Ramos (cell line): Measurements from ENCODE around the gene EDNRA.

Source experiments
- in situ Hi-C: fragments of 300-500 bp; cut with MboI; formaldehyde crosslinking; loops from one replicate; pipeline ENCODE4 v1.14.3; 2022; ENCODE audit warnings: low sequenced_read_pairs; ENCODE audit not compliant: unreplicated experiment

EDNRA gene

DNA sequence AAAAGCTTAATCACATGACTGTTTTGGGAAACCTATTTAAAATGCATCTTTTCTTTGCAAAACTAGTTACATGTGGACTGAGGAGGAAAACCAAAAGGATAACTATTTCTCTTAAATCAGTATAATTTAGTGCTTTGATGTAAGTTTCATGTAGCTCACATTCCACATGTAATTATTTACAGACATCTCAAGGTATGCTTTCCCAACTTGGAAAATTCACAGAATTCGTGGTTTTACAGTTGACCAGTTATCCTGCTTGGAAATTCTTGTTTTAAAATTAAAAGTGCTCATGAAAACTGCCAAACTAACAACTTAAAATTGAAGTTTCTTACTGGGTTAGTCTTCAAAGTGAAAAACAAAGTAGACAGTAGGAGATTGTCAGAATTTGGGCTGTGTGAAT is 52.4 kb downstream of the EDNRA start:
- in situ Hi-C loops, result loop anchor here (25.0 kb wide), 1 partner anchor 329 kb away; no protein-coding TSS in a partner anchor

DNA sequence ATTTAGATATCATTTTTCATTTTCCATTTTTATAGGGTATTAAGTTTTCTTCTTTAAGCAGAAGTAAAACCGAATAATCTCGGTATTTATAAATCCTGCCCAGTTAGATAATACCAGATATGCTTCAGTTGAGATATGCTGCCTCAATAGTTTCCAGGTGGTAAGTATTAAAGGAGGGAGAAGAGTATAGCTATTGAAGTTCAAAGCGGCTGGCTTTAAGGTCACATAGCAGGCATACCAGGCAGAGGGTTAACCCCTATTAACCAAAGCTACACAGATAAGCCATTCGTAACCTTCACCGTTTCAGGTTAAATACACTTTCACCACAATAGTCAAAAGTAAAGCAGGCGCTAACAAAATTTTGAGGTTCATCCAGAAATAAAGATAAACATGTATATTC is 54.2 kb downstream of the EDNRA start:
- in situ Hi-C loops, result loop anchor here (25.0 kb wide), 1 partner anchor 327 kb away; no protein-coding TSS in a partner anchor

DNA sequence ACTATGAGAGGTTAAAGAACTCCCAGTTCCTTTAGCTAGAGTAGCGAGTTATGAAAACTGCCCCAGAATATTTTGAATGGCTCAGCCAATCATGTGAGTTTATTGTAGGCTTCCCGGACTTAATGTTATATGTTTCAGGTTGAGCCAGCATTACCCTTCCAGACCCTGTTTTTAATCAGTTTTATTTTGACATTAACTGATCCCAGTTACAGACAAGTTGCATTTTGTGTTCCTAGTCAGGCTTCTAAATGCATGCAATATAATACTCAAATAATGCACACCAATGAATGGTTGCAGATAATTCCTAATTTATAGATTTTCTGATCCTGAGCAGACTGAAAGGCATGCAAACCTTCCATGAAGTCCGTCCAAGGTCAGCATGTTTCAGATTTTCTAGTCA is 57.8 kb downstream of the EDNRA start:
- in situ Hi-C loops, result loop anchor here (25.0 kb wide), 1 partner anchor 324 kb away; no protein-coding TSS in a partner anchor

DNA sequence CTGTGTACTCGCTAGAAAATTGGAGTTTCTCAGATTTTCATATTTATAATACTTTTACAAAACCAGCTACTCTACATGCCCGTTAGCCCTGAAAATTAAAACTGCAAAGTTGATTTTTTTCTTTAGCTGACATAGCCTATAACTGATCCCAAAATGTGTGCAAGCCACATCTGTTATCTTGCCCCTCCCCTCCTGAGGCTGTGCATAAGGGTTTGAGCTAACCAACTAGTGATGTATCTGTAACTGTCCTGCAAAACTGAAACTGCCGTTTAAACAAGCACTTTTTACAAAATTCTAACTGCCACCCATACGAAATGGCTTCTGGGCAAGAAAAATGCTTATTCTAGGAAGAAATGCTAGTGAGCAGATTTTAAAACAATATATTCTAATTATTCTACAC is 59.1 kb downstream of the EDNRA start:
- in situ Hi-C loops, result loop anchor here (25.0 kb wide), 1 partner anchor 322 kb away; no protein-coding TSS in a partner anchor

DNA sequence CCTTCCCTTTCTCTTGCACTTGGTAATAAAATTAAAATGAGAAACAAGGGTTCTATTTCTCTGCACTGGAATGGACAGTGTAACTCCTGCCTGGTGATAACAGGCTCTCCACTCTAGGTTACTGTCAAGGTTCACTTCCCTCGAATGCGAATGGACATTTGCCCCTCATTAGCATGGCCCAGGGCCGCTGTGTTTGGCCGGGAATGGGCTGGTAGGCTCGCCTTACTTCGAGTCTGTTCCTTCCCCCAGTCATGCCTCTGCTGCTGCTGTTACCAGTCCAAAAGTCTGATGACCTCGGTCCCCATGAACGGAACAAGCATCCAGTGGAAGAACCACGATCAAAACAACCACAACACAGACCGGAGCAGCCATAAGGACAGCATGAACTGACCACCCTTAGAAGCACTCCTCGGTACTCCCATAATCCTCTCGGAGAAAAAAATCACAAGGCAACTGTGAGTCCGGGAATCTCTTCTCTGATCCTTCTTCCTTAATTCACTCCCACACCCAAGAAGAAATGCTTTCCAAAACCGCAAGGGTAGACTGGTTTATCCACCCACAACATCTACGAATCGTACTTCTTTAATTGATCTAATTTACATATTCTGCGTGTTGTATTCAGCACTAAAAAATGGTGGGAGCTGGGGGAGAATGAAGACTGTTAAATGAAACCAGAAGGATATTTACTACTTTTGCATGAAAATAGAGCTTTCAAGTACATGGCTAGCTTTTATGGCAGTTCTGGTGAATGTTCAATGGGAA is 61.5 kb downstream of the EDNRA start:
- in situ Hi-C loops, result loop anchor here (25.0 kb wide), 1 partner anchor 320 kb away; no protein-coding TSS in a partner anchor

DNA sequence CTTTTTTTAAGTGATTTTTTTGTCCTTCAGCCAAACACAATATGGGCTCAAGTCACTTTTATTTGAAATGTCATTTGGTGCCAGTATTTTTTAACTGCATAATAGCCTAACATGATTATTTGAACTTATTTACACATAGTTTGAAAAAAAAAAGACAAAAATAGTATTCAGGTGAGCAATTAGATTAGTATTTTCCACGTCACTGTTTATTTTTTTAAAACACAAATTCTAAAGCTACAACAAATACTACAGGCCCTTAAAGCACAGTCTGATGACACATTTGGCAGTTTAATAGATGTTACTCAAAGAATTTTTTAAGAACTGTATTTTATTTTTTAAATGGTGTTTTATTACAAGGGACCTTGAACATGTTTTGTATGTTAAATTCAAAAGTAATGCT is 62.1 kb downstream of the EDNRA start:
- in situ Hi-C loops, result loop anchor here (25.0 kb wide), 1 partner anchor 319 kb away; no protein-coding TSS in a partner anchor

DNA sequence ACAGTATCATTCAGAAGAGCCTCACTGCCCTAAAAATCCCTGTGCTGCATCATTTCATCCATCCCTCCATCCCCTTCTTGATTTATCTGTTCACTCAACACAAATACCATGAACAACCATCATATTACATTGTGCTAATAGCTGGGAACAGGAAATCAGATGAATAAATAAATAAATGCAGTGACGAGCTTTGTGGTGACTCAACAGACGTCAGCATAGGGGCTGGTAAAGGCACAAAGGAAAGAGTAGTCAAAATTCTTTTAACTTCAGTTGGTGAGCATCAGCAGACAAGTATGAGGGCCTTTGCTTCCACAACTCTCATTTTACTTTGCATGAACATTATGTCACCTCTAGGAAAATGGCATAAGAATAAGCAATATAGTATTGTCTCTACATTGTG is 65.5 kb downstream of the EDNRA start:
- in situ Hi-C loops, result loop anchor here (25.0 kb wide), 1 partner anchor 316 kb away; no protein-coding TSS in a partner anchor

DNA sequence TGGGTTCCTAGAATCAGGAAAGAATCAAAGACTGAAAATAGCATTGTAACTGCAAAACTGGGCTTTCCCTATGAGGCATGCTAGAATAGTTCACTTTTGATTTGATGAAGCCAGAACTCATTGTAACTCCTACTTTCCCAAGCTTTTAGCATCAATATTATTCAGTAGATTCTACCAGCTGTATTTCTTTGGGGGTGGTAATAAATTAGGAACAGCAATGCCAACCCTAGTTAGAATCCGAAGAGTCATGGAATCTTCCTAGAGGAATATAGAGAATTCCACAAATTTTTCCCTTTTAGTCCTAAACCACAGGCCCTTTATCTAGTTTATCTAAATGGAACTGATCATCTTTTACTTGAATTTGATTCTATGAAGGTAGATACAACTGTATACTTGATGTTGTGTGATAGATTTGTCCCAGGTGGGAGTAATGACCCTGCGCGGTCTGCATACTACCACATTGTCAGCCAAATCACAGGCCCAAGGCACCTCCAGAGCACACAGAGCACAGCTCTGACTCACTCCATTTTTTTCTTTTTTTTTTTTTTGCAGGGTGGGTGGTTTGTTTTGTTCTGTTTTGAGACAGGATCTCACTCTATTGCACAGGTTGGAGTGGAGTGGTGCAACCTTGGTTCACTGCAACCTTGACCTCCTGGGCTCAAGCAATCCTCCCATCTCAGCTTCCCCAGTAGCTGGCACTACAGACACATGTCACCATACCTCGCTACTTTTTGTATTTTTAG is 66.6 kb downstream of the EDNRA start:
- in situ Hi-C loops, result loop anchor here (25.0 kb wide), 1 partner anchor 315 kb away; no protein-coding TSS in a partner anchor

DNA sequence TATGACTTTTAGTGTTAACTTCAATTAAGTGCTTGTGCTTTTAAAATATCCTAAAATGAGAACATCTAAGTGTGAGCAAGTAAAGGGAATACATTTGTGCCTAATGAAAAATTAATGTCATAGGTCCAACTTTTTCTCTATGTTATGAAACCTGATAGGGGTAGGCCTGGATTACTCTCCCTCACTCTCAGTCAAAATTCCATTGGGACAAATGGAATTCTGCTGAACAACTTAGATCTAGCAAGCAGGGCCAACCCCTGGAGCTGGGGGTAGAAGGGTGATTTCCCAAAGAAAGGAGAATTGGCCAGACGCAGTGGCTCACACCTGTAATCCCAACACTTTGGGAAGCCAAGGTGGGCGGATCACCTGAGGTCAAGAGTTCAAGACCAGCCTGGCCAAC is 67.4 kb downstream of the EDNRA start:
- in situ Hi-C loops, result loop anchor here (25.0 kb wide), 1 partner anchor 314 kb away; no protein-coding TSS in a partner anchor

DNA sequence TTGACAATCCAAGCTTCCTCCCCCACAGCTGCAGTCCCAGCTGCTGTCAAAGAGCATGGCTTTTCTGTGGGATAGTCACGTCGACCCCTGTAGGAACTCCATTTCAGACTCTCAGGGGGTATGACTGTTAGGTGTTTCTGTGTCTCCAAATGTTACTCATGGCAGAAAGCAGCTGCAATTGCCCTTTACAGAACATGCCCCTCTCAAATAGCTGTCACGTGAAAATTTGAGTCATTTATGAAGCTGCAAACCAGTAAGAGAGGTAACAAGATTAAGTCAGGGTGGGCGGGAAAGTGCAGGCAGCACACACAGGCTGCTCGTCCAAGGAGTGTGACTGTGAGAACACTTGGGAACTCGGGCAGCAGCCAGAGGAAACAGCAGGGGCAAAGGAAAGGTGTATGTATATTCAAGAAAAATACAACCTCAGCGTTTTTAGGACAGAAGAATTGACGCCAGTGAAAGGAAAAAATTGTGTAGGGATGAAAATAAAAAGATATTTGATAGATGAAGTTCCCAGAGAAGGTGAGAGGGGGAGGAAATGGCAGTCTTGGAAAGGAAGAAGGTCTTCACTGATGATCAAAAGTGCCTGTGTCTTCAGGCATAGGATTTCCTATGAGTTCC is 69.8 kb downstream of the EDNRA start:
- in situ Hi-C loops, result no loop called here

DNA sequence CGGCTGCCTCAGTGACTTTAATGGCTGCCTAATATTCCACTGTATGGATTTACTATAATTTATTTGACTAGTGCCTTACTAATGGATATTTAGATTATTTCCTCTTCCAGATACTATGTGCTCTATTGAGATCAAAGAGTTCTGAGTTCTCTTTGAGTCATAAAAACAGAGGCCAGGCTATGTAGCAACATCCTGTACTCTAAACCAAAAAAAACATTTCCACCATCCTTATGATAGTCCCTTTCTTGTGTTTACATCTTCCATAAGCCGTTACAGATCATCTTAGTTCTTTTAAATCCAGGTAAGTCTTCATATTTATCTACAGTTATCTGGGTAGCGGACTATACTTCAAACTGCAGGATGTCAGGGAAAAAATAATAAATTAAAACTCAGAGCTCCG is 79.7 kb downstream of the EDNRA start:
- in situ Hi-C loops, result no loop called here

DNA sequence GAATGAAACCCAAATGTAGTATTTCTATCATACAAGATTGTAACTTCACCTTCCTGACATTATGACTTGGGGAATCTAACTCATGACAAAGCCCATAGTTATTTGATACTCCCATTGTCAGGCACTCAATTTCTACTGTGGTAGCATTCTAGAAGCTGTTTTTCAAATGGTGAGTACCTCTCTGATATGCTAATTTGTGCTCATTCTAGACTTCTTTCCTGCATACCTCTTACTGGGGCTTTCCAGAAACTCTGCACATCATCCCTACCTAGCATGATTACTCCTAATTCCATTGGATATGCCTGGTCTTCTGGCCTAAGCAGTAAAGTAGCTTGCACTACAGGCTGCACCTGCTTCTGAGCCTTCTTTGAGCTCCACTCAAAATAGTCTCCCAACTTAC is 85.9 kb downstream of the EDNRA start:
- in situ Hi-C loops, result no loop called here

DNA sequence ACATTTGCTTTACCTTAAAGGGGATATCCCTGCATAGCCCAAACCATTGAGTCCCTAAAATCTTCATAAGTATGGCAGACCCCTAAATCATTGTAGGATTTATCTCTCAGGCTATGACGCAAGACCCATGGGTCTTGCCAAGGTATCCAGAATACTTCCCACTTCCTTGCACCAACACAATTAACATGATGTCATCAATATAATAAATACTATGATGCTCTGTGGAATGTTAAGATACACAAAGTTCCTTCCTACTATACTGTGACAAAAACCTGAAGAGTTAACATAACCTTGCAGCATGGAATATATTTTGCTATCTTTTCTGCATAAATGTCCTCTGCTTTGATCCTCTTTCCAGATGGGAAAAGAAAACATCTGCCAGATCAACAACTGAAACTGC is 86.4 kb downstream of the EDNRA start:
- in situ Hi-C loops, result no loop called here

DNA sequence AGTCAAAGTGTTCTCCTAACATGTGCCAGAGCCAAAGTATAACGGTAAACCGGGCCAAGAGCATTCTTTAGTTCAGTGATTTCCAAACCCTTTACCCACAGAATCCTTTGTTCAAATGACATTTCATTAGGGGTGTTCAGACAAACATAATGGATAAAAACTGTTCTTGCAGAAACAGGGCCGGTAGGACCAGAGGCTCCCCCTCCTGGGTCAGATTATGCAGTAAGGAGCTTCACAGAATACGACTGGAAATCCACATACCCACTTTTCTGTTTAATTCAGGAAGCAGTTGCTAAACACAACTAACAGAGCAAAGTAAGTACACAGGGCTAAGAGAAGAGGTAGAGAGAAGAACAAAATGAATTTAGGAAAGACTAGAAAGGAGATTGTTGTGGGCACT is 89.7 kb downstream of the EDNRA start:
- in situ Hi-C loops, result no loop called here

DNA sequence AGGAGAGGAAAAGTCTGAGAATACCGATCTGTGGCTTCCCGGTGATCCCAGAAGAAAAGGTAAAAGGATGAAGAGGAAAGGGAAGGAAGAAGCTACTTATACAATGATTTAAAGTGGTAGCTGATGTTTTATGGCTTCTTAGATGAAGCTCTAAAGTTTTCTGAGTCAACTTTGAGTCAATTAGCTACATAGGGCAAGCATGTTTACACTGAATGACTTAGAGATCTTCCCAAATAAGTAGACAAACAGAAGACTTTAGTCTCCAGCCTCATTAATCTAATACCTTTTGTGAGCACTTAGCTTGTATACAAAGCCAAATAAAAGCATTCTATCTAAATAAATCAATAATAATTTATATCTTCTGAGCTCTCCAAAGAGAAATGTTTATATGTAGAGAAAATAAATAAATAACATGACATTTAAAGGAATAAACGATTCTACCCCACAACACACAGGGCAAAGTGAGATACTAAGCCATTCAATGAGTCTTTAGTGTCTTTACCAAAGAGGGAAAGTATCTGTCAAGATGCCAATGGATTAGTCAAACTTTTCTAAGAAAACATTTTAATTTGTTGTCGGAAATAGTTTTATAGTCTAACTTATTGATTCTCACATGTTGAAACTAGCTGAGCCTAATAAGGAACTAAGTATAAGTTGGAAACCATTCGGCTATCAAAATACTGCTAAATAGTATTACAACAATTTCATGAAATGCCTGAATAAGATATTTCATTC is 90.3 kb downstream of the EDNRA start:
- in situ Hi-C loops, result no loop called here

DNA sequence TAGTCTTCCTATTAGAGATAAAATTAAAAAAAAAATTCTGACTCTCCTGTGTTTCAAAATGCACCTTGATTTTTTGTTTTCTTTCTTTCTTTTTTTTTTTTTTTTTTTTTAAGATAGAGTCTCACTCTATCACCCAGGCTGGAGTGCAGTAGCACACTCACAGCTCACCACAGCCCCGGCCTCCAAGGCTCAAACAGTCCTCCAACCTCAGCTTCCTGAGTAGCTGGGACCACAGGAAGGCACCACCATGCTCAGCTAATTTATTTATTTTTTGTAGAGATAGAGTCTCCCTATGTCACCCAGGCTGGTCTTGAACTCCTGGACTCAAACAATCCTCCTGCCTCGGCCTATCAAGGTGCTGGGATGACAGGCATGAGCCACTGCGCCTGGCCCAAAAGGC is 95.2 kb downstream of the EDNRA start:
- in situ Hi-C loops, result loop anchor here (25.0 kb wide), 1 partner anchor 414 kb away; no protein-coding TSS in a partner anchor

DNA sequence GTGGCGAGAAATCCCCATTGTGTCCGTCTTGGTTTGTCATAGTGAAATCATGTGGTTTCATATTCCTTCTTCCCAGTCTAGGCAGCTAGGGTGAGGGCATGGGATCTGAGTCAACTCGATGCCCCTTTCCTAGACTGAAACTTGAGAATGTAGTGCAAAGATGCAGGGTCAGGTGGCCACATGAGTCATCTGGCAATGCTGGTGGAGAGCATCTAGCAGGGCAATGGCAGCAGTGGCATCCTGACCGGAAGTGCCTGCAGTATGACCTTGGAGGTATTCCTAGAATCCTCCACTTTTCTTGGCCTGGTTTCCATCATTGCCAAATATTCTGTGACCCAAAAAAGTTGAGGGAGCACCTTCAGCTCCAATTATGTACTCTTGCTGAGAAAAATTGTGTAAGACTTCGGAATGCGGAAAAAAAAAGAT is 97.2 kb downstream of the EDNRA start:
- in situ Hi-C loops, result loop anchor here (25.0 kb wide), 1 partner anchor 416 kb away; no protein-coding TSS in a partner anchor

DNA sequence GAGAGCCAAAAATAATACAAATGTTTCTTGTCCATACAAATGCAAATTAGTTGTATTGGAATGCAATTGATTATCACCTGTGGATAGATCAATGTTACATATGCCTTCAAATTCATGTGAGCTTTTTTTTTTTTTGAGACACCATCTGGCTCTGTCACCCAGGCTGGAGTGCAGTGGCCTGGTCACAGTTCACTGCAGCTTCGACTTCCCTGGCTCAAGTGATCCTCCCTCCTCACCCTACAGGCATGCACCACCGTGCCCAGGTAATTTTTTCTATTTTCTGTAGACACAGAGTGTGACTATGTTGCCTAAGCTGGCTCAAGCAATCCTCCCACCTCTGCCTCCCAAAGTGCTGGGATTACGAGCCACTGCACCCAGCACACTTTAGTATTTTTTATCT is 97.7 kb downstream of the EDNRA start:
- in situ Hi-C loops, result loop anchor here (25.0 kb wide), 1 partner anchor 416 kb away; no protein-coding TSS in a partner anchor

DNA sequence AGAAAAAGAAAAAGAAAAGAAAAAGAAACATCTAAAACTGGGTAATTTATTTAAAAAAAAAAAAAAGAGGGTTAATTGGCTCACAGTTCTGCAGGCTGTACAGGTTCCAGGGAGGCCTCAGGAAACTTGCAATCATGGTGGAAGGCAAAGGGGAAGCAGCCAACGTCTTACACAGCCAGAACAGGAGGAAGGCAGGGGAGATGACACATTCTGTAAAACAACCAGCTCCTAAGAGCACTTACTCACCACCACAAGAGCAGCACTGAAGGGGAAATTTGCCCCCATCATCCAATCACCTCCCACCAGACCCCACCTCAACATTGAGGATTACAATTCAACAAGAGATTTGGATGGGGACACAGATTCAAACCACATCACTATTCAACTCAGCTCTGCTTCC is 99.5 kb downstream of the EDNRA start:
- in situ Hi-C loops, result loop anchor here (25.0 kb wide), 1 partner anchor 418 kb away; no protein-coding TSS in a partner anchor
